Measurements from ENCODE around the gene CUX1. TPM values are rescaled to one million over a fixed set of nuclear protein-coding genes. Genes with fewer than 3 reads are reported as not detected.
"Not testable (repeated sequence)": the region's sequence is repeated elsewhere in the genome, so short reads cannot be mapped to it uniquely, and the experiment has no call there.

Gene CUX1
- polyA plus RNA-seq, 1 donor = 101 TPM

DNA sequence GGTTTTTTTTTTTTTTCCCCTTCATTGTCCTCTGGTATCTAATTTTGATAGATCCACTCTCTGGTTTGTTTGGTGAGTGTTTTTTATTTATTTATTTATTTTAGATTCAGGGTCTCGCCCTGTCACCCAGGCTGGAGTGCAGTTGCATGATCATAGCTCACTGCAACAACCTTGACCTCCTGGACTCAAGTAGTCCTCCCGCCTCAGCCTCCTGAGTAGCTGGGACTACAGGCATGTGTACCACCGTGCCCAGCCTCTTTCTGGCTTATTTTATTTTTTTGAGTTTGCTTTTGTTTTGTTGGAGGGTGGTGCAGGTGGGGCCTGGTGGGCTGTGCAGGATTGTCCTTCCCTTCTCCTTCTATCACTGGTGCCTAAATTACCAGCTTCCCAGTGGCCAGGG, 282.0 kb downstream of the CUX1 start:
- DNase-seq = no peak

DNA sequence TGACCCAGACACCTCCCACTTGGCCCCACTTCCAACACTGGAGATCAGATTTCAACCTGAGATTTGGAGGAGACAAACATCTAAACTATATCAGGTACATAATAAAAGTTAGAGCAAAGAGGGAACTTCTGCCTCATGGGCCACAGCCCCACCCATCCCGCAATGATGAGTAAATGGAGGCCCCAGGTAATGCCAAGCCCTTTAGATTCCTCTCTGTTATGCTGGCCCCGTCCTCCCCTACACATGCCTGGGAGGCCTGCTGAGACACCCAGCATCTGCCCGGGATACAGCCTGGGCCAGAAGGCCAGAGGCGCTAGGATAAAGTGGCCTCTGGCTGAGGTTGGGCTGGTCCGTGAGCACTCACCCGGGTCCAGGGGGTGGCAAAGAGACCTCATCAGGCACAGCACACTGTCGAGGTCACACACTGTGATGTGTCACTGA, 283.7 kb downstream of the CUX1 start:
- no peak for DNase-seq

DNA sequence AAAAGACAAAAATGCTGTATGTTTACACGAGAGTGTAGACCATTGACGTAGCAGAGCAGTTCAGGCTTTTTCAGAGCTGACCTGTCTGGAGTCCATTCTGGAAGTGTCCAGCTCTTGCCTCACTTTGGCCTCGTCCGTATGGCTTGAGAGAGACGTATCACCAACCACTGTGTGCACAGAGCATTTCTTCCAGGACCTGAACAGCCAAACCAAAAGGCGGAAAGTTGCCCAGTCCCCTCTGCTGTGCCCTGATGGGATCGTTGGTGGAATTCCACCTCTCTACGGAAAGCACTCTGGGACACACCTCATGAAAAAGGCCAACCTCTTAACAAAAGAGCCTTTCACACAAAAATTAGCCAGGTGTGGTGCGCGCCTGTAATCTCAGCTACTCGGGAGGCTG, 284.5 kb downstream of the CUX1 start:
- no peak for DNase-seq

DNA sequence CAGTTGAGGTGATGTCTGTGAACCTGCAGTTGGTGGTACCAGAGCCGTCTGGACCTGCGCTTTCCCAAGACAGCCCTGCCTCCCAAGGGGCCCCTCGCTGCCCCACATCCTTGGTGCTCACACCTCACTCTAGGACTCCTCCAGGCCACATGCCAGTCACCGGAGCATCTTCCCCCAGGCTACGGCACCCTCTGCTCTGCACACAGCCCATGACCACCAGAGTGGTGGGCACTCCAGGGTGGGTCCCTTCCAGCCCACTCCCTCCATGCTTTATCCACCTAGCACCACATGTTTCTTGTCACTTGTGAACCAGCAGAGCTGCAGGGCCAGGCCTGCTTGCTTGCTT, 285.6 kb downstream of the CUX1 start:
- no peak for DNase-seq

DNA sequence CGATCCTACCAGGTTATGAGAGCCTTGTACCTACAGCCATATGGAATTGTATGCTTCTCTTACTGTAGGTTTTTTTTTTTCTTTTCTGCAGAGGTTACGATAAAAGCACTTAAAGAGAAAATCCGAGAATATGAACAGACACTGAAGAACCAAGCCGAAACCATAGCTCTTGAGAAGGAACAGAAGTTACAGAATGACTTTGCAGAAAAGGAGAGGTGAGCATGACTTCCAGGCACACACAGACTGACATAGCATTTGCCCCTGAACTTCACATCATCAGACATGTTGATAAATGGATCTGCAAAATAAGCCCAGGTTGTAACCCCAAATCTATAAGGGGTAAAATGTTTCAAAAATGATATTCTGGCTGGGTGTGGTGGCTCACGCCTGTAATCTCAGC, 286.8 kb downstream of the CUX1 start:
- DNase-seq = no peak

DNA sequence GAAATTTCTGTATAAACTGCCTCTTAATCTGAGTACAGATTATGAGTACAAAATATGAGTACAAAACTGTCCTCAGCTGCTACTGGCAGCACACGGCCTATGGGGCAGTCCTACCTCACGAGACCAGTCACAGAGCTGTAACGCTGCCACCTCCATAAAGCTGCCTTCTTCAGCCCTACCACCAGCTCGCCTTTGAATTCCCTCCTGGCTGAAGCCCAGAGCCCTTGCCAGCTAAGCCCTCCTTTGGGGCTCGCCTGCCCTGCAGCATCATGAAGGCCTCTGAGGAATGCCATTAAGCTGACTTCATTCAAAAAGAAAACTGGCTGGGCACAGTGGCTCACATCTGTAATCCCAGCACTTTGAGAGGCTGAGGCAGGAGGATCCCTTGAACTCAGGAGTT, 289.2 kb downstream of the CUX1 start:
- DNase-seq = no peak

DNA sequence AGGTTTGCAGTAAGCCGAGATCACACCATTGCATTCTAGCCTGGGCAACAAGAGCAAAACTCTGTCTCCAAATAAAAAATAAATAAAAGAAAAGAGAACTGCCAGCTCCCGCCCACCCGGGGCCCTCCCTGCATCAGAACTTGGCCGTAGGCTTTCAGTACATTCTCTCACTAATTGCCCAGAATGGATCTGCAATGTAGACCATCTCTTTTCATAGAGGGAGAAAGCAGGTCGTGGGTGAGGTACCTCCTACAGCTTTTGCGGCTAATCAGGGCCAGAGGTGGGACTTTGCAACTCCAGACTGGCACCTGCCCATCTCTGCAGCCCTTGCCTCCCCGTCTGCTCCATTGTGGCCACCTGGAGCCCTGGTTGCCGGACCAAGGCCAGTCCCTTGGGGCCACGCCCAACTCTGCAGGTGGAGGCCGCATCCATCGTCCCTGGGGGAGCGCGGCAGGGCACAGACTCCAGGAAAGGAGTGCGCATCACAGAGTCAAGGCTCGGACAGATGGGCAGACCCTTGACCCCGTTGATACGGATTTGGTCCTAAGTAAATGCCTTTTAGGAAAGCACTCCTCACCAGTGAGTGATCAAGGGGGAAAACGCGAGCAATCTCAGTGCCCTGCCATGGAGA, 290.2 kb downstream of the CUX1 start:
- no peak for DNase-seq

DNA sequence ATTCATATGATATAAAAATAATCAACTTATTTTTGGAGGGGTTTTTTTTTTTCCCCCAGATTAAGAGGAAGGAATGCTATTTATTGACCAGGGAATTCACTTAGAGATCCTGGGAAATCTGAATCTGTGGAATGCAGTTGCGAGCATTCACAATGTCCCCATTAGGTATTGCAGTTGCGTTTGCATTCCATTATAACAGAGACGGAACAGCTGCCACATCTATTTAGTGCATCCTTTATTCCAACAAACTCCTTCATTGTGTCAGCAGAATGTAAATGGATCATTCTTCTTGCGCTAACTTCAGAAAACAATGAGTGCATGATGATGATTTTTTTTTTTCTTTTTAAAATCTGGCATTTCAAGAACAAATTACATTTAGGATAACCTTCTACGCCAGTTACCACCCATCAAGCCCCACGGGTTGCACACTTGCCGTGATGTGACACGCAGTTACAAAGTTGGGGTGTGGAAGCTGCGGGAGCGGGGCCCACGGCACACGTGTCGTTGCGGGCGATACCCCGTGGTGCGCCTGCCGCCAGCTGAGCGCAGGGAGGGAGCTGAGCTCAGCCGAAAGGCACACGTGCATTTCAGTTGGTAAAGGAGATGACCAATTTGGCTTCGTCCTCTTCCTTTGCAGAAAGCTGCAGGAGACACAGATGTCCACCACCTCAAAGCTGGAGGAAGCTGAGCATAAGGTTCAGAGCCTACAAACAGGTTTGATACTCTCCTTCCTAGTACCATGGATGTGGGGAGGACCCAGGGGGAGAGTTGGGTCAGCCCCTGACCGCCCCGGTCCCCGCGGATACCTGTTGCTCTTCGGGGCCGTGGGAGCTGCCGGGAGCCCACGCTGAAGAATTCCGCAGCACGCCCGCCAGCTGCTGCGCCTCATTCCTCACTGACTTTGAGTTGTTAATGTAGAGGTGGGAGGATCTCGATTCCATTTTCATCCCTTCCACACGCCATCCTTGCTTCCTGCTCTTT, 293.9 kb downstream of the CUX1 start:
- DNase-seq = no peak

DNA sequence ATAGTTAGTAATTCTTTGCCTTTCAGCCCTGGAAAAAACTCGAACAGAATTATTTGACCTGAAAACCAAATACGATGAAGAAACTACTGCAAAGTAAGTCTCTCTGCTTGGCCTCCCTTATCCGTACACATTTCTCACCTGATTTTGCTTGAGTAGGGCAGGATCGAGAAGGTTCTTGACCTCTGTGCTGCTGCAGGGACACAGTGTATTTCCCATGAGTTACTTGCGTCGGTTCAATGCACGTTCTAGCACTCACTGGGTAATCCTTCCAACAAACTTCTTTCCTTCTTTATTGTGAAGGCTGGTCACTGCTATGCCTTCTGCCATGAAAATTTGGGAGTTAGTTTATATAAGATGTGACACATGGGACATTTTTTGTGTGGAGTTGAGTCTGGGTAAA, 297.8 kb downstream of the CUX1 start:
- DNase-seq = no peak

DNA sequence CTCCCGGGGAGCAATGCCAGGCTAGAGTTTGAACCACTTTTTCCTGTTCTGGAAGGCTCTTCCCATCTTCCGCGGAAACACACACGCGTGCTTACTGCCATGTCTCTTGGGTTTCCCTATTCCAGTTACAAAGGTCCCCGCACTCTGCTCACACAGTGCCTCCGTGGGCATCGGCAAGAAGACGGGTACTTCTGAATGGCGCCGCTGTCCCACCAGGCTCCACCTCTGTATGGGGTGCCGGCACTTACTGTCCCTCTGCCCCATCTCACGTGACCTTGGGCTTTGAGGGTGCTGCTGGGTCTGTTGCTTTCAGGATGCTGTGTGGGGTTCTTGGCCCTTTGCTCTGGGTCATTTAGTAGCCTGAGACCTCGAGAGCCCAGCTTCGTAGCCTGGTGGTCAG, 298.5 kb downstream of the CUX1 start:
- DNase-seq = no peak

DNA sequence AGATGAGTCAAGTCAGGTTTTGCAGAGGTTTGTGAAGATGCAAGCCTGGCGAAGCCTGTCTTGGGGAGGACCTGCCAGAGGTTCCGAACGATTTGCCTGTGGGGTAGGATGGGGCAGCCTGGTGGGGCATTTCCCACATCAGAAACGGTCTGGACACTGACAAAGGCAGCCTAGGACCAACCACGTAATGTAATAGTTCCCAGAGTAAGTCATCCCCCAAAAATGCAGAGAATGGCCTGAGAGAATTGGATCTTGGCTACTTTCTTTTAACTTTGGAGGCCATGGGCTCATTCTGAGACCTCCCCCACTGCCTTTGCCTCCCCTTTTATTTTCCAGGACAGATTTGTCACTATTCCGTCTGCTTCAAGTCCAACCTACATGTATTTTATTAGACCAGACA, 300.3 kb downstream of the CUX1 start:
- DNase-seq = no peak

DNA sequence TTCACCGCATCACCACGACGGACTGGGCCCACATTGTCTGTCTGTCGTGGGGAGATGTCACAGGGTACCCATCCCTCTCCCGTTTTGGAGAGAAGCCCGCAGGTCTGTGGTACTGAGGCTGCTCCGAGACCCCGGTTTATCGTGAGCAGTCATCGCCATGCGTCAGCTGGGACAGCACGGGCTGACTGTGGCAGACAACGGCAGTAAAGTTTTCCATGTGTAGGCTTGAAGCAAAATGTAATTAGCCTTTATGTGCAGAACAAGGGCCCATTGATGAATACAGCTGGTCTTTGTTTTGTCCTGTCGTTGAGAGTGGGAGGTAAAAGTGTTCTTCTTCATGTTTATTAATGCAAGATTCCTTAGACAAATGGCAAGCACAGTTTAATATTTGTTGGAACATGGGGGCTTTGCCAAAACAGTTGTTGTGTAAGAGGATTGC, 301.8 kb downstream of the CUX1 start:
- no peak for DNase-seq

DNA sequence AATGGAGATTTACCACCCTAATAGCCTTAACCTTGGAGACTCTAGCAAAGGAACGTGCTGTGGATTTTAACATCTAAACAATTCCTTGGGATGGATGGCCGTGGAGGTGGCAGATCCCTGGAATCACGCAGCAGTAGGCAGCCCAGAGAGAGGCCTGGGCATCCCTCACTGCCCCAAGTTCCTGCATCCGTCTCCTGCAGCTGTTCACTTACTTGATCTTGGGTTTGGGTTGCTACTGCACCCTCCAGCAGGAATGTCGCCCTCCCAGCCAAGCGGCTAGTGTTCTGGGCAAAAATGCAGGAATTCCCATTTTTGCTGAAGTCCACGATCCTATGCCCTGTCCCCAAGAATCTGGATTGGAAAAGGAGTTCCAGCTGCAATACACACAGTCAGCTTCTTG, 302.5 kb downstream of the CUX1 start:
- no peak for DNase-seq

DNA sequence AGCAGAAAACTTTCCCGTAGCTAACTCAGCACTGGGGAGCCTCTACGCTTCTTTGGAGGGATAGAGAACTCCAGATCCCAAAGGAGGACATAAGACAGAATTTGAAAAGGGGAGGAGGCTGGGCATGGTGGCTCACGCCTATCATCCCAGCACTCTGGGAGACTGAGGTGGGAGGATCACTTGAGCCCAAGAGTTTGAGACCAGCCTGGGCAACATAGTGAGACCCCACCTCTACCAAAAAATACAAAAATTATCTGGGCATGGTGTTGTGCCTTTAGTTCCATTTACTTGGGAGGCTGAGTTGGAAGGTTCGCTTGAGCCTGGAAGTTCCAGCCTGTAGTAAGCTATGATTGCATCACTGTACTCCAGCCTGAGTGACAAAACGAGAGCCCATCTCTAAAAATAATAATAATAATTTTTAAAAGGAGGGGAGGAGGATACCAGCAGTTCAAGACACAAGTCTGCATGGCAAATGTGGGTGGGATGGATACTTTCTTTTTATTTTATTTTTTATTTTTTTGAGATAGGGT, 303.3 kb downstream of the CUX1 start:
- DNase-seq = no peak

DNA sequence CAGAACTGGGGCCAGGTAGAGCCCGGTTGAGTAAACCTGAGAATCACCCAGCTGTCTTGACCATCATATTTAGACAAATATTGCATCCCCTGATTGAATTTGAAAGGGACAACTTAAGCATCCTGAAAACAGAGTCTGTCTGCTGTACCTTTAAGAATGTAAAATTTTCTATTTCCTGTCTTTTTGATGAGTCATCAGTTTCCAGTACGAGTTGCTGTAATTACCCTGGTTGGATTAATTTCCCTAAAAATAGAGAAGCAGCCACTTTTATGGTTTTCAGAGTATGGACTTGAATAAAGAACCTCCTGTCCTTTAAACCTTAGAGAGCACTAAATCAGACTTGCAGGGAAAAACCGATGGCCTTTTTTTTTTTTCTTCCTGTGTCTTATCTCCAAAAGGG, 304.6 kb downstream of the CUX1 start:
- no peak for DNase-seq

DNA sequence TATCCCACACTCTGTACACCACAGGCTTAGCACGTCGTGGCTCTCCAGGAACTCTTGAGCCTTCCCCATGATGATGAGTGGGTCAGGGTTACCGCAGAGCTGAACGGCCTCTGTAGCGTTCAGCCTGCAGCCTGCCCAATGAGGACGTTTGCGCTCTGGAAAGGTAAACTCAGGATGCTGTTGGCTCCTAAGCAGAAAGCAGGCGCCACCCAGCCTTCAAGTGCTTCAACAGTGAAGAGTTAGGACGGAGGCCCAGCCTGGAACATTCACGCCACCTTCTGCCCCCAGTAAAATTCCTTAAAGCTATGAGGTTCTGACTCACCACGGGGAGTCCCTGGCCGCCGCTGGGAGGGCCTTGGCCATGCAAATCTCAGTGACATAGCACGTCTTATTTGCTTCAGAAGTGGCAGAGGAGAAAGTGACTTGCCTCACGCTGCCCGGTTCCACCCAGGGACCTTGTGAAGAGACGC, 307.7 kb downstream of the CUX1 start:
- DNase-seq = no peak

DNA sequence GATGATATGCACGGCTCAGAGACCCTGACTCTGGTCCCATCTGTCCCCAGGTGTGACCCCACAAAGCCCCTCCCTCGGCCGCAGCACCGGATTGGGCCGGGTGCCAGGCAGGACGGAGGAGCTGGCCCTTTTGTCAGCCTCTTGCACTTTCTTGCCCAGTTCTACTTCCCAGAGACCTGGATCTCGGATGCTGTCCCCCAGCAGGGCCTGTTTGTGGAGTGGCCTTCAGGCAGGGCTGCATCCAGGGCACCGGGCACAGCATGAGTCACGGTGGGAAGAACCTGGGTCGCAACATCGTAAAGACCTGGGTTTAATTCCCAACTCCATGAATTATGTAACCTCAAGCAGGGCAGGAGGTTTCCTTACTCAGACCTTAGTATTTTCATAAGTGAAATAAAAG, 310.9 kb downstream of the CUX1 start:
- DNase-seq = no peak

DNA sequence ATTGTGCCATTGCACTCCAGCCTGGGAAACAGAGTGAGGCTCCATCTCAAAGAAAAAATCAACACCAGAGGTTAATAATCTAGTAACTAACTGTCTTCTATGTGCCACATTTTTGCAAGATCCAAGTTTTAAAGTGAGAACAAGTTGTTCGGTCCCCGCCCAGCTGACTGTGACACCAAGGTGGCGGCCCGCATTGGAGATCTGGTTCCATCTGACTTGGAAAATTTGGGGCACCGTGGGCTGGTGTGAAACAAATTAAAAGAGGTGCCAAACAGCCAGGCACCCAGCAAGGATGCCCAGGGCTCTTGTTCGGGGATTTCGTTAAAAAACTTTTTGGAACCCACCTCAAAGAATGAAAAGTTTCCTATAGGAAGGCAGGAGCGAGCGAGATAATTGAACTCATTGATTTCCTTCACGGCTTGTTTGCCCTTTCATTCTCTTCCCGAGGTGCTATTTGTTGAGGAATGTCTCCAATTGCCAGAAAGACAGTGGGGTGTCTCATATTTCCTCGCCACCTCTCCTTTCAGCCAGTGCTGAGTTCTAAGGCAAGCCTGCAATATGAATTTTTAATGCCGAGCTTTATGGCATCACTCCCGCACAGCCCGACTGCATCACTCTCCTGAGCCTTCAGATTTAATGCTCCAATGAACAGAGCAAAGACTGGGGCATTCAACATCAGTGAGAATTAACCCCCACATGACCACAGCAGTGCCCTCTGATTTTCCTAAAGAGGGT, 312.4 kb downstream of the CUX1 start:
- no peak for DNase-seq

DNA sequence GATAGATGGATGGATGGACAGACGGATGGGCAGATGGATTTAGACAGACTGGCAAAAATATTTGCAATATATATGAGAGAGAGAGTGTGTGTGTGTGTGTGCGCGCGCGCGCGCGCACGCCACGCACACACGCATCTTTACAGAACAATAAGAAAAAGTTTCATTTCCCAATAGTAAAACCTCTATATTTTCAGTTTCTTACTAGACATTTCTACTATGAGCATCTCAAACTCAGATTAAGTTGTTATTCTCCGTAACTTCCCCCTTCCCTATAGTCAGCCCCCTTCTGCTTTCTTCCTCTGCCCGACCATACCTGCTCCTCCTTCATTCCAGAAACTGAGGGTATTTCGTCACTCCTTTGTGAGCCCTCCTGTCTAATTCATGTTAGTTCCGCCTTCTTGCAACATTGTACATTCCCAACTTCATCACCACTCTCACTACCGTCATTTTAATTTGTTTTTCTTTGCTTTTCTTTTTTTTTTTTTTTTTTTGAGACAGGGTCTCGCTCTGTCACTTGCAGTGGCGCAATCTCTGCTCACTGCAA, 314.9 kb downstream of the CUX1 start:
- DNase-seq = no peak

DNA sequence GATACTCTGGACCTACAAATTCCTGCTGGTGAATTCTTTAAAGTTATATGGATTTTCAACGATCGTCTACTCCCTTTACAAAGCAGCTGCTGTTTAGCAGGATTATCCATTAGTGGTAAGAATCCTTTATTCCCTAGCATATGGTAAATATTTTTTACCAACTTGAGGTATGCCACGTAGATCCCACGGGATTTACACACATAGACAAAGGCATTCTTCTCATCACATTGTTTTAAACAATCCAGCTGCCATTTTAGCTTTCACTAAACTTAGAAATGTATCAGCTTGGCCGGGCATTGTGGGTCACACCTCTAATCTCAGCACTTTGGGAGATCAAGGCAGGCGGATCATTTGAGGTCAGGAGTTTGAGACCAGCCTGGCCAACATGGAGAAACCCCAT, 321.2 kb downstream of the CUX1 start:
- no peak for DNase-seq

DNA sequence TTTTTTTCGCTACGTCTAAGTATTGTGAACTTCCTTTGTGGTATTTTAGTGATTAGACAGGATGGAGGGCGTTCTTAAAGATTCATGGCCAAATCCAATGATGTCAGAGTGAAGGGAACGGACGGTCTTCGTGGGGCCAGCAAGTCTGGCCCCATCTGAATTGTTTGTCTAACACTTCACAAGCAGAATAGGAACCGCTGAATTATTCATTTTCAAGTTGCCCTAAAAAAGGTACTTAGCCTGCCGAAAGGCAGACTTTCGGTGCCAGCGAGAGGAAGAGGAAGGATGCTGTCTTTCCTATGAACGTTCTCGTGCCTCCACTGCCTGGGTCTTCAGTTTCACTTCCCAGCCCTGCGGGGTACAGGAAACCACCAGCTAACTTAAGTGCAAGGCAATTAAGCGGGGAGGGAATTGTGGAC, 323.5 kb downstream of the CUX1 start:
- no peak for DNase-seq

DNA sequence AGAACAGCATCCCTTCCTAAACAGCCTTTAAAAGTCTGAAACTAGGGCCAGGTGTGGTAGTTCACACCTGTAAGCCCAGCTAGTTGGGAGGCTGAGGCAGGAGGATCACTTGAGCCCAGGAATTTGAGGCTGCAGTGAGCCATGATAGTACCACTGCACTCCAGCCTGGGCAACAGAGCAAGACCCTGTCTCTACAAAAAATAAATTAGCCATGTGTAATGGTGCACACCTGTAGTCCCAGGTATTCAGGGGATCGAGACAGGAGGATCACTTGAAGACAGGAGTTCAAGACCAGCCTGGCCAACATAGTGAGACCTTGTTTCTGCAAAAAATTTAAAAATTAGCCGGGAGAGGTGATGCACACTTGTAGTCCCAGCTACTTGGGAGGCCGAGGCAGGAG, 325.0 kb downstream of the CUX1 start:
- DNase-seq = not testable (repeated sequence)

All from left kidney (tissue), 2 donors.